ENCODE measurements around the gene MEF2C. TPM values are rescaled to one million over a fixed set of nuclear protein-coding genes. Genes with fewer than 3 reads are reported as not detected.

Gene MEF2C
- total RNA-seq, 2 donors from 2014 or later: 36.1 to 57.5 TPM

- no peak for DNase-seq (ENCODE audit: low spot score)
- Histone ChIP-seq H3K4me1 (peaks cover 0 to 36% of the 10 kb centered on the region in 2 donors), H3K36me3 (no peaks in the 10 kb centered on the region), H3K27ac (peak overlapping the region; percentile 73 to 80), H3K9me3 (no peaks in the 10 kb centered on the region), H3K27me3 (no peaks in the 10 kb centered on the region), H3K4me3 (peak overlapping the region in 1 of 2 donors; percentile 24)
- TF ChIP-seq, protein P1, sequence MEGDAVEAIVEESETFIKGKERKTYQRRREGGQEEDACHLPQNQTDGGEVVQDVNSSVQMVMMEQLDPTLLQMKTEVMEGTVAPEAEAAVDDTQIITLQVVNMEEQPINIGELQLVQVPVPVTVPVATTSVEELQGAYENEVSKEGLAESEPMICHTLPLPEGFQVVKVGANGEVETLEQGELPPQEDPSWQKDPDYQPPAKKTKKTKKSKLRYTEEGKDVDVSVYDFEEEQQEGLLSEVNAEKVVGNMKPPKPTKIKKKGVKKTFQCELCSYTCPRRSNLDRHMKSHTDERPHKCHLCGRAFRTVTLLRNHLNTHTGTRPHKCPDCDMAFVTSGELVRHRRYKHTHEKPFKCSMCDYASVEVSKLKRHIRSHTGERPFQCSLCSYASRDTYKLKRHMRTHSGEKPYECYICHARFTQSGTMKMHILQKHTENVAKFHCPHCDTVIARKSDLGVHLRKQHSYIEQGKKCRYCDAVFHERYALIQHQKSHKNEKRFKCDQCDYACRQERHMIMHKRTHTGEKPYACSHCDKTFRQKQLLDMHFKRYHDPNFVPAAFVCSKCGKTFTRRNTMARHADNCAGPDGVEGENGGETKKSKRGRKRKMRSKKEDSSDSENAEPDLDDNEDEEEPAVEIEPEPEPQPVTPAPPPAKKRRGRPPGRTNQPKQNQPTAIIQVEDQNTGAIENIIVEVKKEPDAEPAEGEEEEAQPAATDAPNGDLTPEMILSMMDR (IDR thresholded peaks at IDR 0.05): no peak
Observed at GRCh38 chr5:88785746-88786565, 97.0 kb downstream of the MEF2C start.

- H3K27ac ChIP-seq: no peak overlapping the region
- no peaks in the 10 kb centered on the region for H3K27me3 ChIP-seq
- DNase-seq (ENCODE audit: low spot score): no peak
- TF ChIP-seq, protein P1 (IDR thresholded peaks at IDR 0.05): no peak
- H3K4me1 ChIP-seq: peaks cover 0 to 37% of the 10 kb centered on the region in 2 donors
- H3K9me3 ChIP-seq: no peaks in the 10 kb centered on the region
- H3K4me3 ChIP-seq: no peak overlapping the region
- H3K36me3 ChIP-seq: no peaks in the 10 kb centered on the region
Observed at GRCh38 chr5:88782571-88782970, 100.4 kb downstream of the MEF2C start.

DNA sequence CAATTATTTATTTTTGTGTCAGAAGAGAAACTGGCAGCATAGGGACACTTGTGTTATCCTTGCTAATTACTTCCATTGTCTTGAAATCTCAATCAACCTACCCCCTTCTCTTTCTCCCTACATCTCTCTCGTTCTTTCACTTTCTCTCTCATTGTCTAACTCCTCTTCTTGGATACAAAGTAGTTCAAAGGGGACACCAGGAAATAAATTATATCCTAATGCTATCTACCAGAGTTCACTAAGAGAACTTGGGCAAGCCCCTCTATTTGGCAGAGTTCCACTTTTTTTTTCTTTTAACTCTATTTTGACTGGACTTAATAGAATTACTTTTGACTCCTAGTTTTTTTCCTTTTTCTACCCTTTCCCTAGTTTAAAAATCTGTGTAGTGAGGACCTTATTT is 102.2 kb downstream of the MEF2C start:
- Histone ChIP-seq H3K4me3 (no peak overlapping the region), H3K36me3 (no peaks in the 10 kb centered on the region), H3K9me3 (no peaks in the 10 kb centered on the region), H3K4me1 (peaks cover 0 to 22% of the 10 kb centered on the region in 2 donors), H3K27me3 (no peaks in the 10 kb centered on the region), H3K27ac (no peak overlapping the region)
- TF ChIP-seq, protein P1 (IDR thresholded peaks at IDR 0.05): no peak
- DNase-seq (ENCODE audit: low spot score): no peak

- Histone ChIP-seq H3K4me1 (peaks cover 0 to 5% of the 10 kb centered on the region in 2 donors), H3K27ac (no peak overlapping the region), H3K27me3 (no peaks in the 10 kb centered on the region), H3K36me3 (no peaks in the 10 kb centered on the region), H3K9me3 (no peaks in the 10 kb centered on the region), H3K4me3 (no peak overlapping the region)
- TF ChIP-seq, protein P1 (IDR thresholded peaks at IDR 0.05): no peak
- no peak for DNase-seq (ENCODE audit: low spot score)
Observed at GRCh38 chr5:88778736-88779135, 104.2 kb downstream of the MEF2C start.

DNA sequence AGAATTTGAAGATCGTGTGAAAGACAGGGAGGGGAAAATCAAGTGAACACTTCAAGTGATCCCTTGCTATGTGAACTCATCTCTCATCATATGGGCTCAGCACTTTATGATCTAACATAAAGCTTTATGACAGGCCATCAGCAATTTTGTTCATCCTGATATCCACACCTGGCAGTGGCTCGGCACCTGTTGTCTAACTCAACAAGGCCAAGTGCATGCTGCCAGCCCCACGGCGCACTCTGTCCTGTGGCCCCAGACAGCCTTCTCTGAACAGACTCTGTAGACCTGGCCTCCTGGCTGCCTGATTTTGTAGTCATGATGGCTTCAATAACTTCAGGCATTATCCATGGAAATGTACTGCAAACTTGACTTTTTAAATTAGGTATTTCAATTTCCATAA is 106.3 kb downstream of the MEF2C start:
- Histone ChIP-seq H3K9me3 (no peaks in the 10 kb centered on the region), H3K27ac (no peak overlapping the region), H3K36me3 (no peaks in the 10 kb centered on the region), H3K27me3 (no peaks in the 10 kb centered on the region), H3K4me3 (no peak overlapping the region), H3K4me1 (peaks cover 0 to 4% of the 10 kb centered on the region in 2 donors)
- DNase-seq (ENCODE audit: low spot score): no peak
- TF ChIP-seq, protein P1 (IDR thresholded peaks at IDR 0.05): no peak

Data from right atrium auricular region (tissue), 2 donors.